GM23338 (cell line): ENCODE results near the gene NDUFV2.

ENCODE experiments used
- CREB1 ChIP-seq: fragments of 250-450 bp; sonication (Bioruptor Pico); IDR thresholded peaks from 2 replicates; pipeline ENCODE4 v1.5.0; 2020; ENCODE audit warnings: low read depth, mild to moderate bottlenecking, moderate library complexity
- EZH2 ChIP-seq: fragments of 200-600 bp; sonication (generic); IDR thresholded peaks from one replicate; pipeline ENCODE4 v1.8.0; 2017; ENCODE audit warnings: antibody characterized with exemption, mild to moderate bottlenecking, low read depth; ENCODE audit not compliant: unreplicated experiment
- EZH2phosphoT487 ChIP-seq: fragments of 200-600 bp; sonication (generic); IDR thresholded peaks from one replicate; pipeline ENCODE4 v1.8.1; 2018; ENCODE audit warnings: antibody characterized with exemption; ENCODE audit not compliant: unreplicated experiment
- JUNB ChIP-seq: IDR thresholded peaks from one replicate; pipeline ENCODE4 v1.6.1; 2016; ENCODE audit warnings: antibody characterized with exemption; ENCODE audit not compliant: unreplicated experiment
- NANOG ChIP-seq: IDR thresholded peaks from 2 replicates; pipeline ENCODE4 v1.6.1; 2016; ENCODE audit warnings: antibody characterized with exemption, borderline replicate concordance
- POLR2AphosphoS5 ChIP-seq: IDR thresholded peaks from 2 replicates; pipeline ENCODE4 v1.6.1; 2016; ENCODE audit warnings: antibody characterized with exemption, low read depth
- STAT1 ChIP-seq: IDR thresholded peaks from one replicate; pipeline ENCODE4 v1.6.1; 2016; ENCODE audit warnings: antibody characterized with exemption; ENCODE audit not compliant: unreplicated experiment
- ZNF114 ChIP-seq: fragments of 250-450 bp; sonication (Bioruptor Pico); IDR thresholded peaks from 2 replicates; pipeline ENCODE4 v1.5.0; 2020; ENCODE audit warnings: mild to moderate bottlenecking, moderate library complexity
- ZNF331 ChIP-seq: fragments of 250-450 bp; sonication (Bioruptor Pico); IDR thresholded peaks from 2 replicates; pipeline ENCODE4 v1.5.0; 2020; ENCODE audit warnings: low read depth, mild to moderate bottlenecking, moderate library complexity
- ZNF462 ChIP-seq: fragments of 250-450 bp; sonication (Bioruptor Pico); IDR thresholded peaks from 2 replicates; pipeline ENCODE4 v1.5.0; 2020; ENCODE audit warnings: mild to moderate bottlenecking, moderate library complexity
- TF ChIP-seq, protein P1 (sequence below), 2 experiments: fragments of 200-600 bp in 1 of 2; sonication (generic) in 1 of 2; conservative IDR thresholded peaks; 2 replicates each; pipeline versions ENCODE4 v1.5.1 to v1.6.1; 2016 to 2017; ENCODE audit warnings: antibody characterized with exemption in 2 of 2, low read depth in 2 of 2, mild to moderate bottlenecking in 2 of 2, moderate library complexity in 1 of 2
- TF ChIP-seq, protein P2 (sequence below): IDR thresholded peaks from one replicate; pipeline ENCODE4 v1.6.1; 2018; ENCODE audit warnings: antibody characterized with exemption; ENCODE audit not compliant: unreplicated experiment
- TF ChIP-seq, protein P3 (sequence below): IDR thresholded peaks from 2 replicates; pipeline ENCODE4 v1.6.1; 2016; ENCODE audit warnings: antibody characterized with exemption

- TF ChIP-seq EZH2phosphoT487 (no peak), JUNB (no peak), CREB1 (CRISPR knock-in tag) (peak; percentile 67), EZH2 (no peak), POLR2AphosphoS5 (no peak), NANOG (no peak), STAT1 (no peak), ZNF114 (CRISPR knock-in tag) (no peak), ZNF331 (CRISPR knock-in tag) (no peak), ZNF462 (no peak)
- TF ChIP-seq, protein P1, sequence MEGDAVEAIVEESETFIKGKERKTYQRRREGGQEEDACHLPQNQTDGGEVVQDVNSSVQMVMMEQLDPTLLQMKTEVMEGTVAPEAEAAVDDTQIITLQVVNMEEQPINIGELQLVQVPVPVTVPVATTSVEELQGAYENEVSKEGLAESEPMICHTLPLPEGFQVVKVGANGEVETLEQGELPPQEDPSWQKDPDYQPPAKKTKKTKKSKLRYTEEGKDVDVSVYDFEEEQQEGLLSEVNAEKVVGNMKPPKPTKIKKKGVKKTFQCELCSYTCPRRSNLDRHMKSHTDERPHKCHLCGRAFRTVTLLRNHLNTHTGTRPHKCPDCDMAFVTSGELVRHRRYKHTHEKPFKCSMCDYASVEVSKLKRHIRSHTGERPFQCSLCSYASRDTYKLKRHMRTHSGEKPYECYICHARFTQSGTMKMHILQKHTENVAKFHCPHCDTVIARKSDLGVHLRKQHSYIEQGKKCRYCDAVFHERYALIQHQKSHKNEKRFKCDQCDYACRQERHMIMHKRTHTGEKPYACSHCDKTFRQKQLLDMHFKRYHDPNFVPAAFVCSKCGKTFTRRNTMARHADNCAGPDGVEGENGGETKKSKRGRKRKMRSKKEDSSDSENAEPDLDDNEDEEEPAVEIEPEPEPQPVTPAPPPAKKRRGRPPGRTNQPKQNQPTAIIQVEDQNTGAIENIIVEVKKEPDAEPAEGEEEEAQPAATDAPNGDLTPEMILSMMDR (conservative IDR thresholded peaks at IDR 0.05; ENCODE audit: low read depth in 2 of 2) = no peak
- TF ChIP-seq, protein P2, sequence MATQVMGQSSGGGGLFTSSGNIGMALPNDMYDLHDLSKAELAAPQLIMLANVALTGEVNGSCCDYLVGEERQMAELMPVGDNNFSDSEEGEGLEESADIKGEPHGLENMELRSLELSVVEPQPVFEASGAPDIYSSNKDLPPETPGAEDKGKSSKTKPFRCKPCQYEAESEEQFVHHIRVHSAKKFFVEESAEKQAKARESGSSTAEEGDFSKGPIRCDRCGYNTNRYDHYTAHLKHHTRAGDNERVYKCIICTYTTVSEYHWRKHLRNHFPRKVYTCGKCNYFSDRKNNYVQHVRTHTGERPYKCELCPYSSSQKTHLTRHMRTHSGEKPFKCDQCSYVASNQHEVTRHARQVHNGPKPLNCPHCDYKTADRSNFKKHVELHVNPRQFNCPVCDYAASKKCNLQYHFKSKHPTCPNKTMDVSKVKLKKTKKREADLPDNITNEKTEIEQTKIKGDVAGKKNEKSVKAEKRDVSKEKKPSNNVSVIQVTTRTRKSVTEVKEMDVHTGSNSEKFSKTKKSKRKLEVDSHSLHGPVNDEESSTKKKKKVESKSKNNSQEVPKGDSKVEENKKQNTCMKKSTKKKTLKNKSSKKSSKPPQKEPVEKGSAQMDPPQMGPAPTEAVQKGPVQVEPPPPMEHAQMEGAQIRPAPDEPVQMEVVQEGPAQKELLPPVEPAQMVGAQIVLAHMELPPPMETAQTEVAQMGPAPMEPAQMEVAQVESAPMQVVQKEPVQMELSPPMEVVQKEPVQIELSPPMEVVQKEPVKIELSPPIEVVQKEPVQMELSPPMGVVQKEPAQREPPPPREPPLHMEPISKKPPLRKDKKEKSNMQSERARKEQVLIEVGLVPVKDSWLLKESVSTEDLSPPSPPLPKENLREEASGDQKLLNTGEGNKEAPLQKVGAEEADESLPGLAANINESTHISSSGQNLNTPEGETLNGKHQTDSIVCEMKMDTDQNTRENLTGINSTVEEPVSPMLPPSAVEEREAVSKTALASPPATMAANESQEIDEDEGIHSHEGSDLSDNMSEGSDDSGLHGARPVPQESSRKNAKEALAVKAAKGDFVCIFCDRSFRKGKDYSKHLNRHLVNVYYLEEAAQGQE = no peak
- TF ChIP-seq, protein P3, sequence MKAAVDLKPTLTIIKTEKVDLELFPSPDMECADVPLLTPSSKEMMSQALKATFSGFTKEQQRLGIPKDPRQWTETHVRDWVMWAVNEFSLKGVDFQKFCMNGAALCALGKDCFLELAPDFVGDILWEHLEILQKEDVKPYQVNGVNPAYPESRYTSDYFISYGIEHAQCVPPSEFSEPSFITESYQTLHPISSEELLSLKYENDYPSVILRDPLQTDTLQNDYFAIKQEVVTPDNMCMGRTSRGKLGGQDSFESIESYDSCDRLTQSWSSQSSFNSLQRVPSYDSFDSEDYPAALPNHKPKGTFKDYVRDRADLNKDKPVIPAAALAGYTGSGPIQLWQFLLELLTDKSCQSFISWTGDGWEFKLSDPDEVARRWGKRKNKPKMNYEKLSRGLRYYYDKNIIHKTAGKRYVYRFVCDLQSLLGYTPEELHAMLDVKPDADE = no peak
Measured at GRCh38 chr18:9137168-9138066, 34.9 kb downstream of the NDUFV2 start.
